Measurements from ENCODE around the gene PLP1. TPM values are rescaled to one million over a fixed set of nuclear protein-coding genes. Genes with fewer than 3 reads are reported as not detected.

The PLP1 gene
- total RNA-seq, 2 donors from 2014 or later: not detected

DNA sequence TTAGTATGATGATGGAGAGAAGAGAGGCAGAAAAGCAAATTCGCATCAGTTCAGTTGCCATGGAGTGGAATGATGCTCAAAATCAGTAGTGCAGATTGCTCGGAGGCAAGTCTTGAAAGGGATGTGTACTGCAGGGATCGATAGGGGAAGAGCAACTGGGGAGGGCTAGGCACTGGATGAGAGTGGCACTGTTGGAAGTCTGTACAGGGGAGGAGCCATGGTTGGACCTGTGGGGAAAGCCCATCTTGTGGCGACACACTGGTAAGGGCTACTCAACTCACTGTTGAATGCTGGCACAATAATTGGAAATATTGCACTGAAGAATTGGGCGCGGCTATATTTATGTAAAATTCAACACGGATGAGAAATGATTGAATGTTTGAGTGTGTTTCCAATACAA, 54.2 kb downstream of the PLP1 start:
- Mint-ChIP-seq H3K36me3 (ENCODE audit: low read depth) (no peaks in the 10 kb centered on the region), H3K4me3 (peak overlapping the region; percentile 80), H3K27me3 (peaks cover 4% of the 10 kb centered on the region), H3K9me3 (no peaks in the 10 kb centered on the region), H3K27ac (no peak overlapping the region), H3K4me1 (no peaks in the 10 kb centered on the region)
- no peak for ATAC-seq (replicated peaks)

DNA sequence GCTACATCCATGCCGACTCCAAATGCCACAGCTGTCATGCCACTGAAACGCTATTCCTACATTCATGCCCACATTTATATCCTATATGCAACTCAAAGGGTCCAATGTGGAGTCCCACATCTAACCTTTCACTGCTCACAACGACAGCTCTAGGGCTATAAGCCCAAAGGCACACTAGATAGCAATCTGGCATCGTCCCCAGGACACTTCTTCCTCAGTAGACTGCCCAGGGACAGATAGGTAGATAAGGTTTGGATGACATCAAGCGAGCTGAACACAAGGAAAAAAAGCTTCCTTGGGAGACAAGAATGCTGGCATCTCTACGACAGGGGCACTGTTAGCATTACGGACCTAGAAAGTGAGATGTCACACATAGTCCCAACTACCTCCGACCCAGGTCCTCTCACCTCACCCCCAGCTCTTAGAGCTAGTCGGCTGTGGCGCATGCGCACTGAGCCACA, 54.7 kb downstream of the PLP1 start:
- Mint-ChIP-seq H3K27me3 (peaks cover 4% of the 10 kb centered on the region), H3K36me3 (ENCODE audit: low read depth) (no peaks in the 10 kb centered on the region), H3K4me1 (no peaks in the 10 kb centered on the region), H3K4me3 (peak overlapping the region; percentile 80), H3K27ac (no peak overlapping the region), H3K9me3 (no peaks in the 10 kb centered on the region)
- ATAC-seq (replicated peaks): peak; percentile 17

DNA sequence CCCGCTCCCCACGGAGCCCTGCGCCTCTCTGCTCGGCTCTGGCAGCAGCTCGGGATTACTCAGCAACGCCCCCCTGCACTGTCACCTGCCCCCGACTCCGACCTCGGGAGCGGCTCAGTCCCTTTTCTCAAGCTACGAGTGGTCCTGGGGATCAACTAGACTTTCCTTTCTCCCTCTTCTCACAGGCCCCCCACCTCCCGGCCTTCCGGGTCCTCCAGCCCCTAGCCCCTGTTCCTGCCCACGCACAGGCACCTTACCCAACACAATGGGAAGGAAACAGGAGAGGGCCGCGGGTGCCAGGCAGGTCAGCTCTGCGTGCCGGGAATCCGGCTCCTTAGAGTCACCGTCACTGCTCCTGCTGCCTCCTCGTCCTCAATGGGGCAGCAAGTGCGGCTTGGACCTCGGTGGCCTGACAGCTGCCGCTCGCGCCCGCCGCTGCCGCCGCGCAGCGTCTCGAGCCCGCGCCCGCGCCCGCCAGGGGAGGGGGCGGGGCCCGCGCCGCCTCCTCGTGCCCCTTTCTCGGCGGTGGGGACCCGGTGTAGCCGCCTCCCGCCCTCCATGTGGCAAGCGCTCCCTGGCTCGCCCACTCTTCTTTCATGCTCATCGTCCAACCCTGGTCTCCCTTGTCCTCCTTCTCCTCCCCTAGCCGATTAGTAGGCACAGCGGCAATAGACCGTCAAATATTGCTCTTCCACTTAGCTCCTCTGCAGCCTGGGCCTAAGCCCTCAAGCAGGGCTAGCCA, 55.3 kb downstream of the PLP1 start, which contains the start of gene RAB9B:
Gene RAB9B, minus strand, starts transcription at position 455 of the 742 bp plus-strand sequence. CDS start 6,473 bp downstream, outside the sequence.
- peak within 1 kb of the TSS; percentile 74 for H3K27ac Mint-ChIP-seq
- H3K27me3 Mint-ChIP-seq: peaks cover 4% of the 10 kb centered on the region
- H3K9me3 Mint-ChIP-seq: no peaks in the 10 kb centered on the region
- no peaks in the 10 kb centered on the region for H3K4me1 Mint-ChIP-seq
- peak within 1 kb of the TSS; percentile 80 for H3K4me3 Mint-ChIP-seq
- peak; percentile 98 for ATAC-seq (replicated peaks)
- no peaks in the 10 kb centered on the region for H3K36me3 Mint-ChIP-seq (ENCODE audit: low read depth)

DNA sequence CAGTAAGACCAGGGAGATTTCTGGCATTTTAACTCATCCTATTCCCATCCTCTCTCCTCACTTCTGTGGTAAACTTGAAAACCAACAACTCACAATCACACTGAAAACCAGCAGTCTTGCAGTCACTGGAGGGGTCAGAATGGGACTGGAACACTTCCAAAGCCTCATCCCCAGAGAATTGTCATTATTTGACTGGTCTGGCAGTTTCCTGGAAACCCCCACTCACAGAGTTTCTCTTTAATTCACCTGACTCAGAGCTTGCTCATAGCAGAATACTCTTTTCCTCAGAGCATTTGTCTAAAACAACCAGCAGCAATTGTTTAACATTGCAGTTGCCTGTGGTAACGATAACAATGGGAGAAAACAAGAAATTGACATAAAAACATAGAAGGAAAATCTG, 62.8 kb downstream of the PLP1 start:
- Mint-ChIP-seq H3K9me3 (peaks cover 6% of the 10 kb centered on the region), H3K27me3 (no peaks in the 10 kb centered on the region), H3K36me3 (ENCODE audit: low read depth) (peaks cover 5% of the 10 kb centered on the region), H3K27ac (peak overlapping the region; percentile 95), H3K4me1 (peaks cover 9% of the 10 kb centered on the region), H3K4me3 (peak overlapping the region; percentile 51)
- peak; percentile 90 for ATAC-seq (replicated peaks)

Other genes with a start within 250 kb of the PLP1 start
- gene TCEAL4, start 191.3 kb upstream of the PLP1 start, total RNA-seq: 10 to 100 TPM in 1 of 2 donors, 1 to 10 TPM in 1; 9.9 to 14.1 TPM
- 1 to 10 TPM; 4.1 to 9.1 TPM for gene TCEAL3, start 168.9 kb upstream of the PLP1 start, total RNA-seq
- 1 to 10 TPM; 6.0 to 9.3 TPM for gene TCEAL1, start 147.9 kb upstream of the PLP1 start, total RNA-seq
- 100 to 1,000 TPM; 181 to 247 TPM for gene MORF4L2, start 90.1 kb upstream of the PLP1 start, total RNA-seq
- gene TMEM31, start 65.9 kb upstream of the PLP1 start, total RNA-seq: not detected
- gene RAB9B, start 55.4 kb downstream of the PLP1 start, total RNA-seq: 1 to 10 TPM in 1 of 2 donors, under 1 TPM in 1; 0.86 to 1.3 TPM
- 10 to 100 TPM in 1 of 2 donors, 1 to 10 TPM in 1; 9.0 to 11.1 TPM for gene TMSB15B, start 185.8 kb downstream of the PLP1 start, total RNA-seq
- not detected for gene H2BW1, start 236.9 kb downstream of the PLP1 start, total RNA-seq

Data from activated T-helper 17 cell treated with anti-CD3 and anti-CD28 coated beads, Interleukin-2, amount 50 U/mL, for 72 hours (primary cell).